CD14-positive monocyte (primary cell): ENCODE measurements around the gene TRIM61. TPM values are rescaled to one million over a fixed set of nuclear protein-coding genes. Genes with fewer than 3 reads are reported as not detected.

ENCODE experiments used
- DNase-seq, 3 donors: peaks; one replicate each; pipeline ENCODE4 v3.0.0-alpha.2; 2011 to 2022
- H2AFZ ChIP-seq: 2 replicates; pipeline ENCODE4 v1.6.0; 2012; ENCODE audit warnings: mild to moderate bottlenecking, low read depth, low read length, inconsistent platforms; ENCODE audit not compliant: insufficient read depth, poor library complexity, severe bottlenecking
- H3K27ac ChIP-seq, 2 donors: 1 replicate in 1 of 2; 2 replicates in 1 of 2; pipeline ENCODE4 v1.5.1; 2012 to 2013; ENCODE audit warnings: low read length in 2 of 2, control low read depth in 1 of 2, inconsistent platforms in 1 of 2, low read depth in 1 of 2, mild to moderate bottlenecking in 1 of 2
- H3K27me3 ChIP-seq, 2 donors: one replicate each; pipeline versions ENCODE4 v1.6.0 to v1.6.1; 2011 to 2013; ENCODE audit warnings: low read length in 2 of 2; ENCODE audit not compliant: control insufficient read depth in 2 of 2, insufficient read depth in 2 of 2
- H3K36me3 ChIP-seq, 2 donors: replicated peaks in 1 of 2; 1 replicate in 1 of 2; 2 replicates in 1 of 2; pipeline versions ENCODE4 v1.5.1 to v1.6.1; 2012 to 2013; ENCODE audit warnings: low read length in 2 of 2, control low read depth in 1 of 2, inconsistent platforms in 1 of 2, mild to moderate bottlenecking in 1 of 2; ENCODE audit not compliant: insufficient read depth in 2 of 2, control insufficient read depth in 1 of 2
- H3K4me1 ChIP-seq, 2 donors: 1 replicate in 1 of 2; 2 replicates in 1 of 2; pipeline versions ENCODE4 v1.5.1 to v1.6.1; 2012 to 2013; ENCODE audit warnings: low read length in 2 of 2, control low read depth in 1 of 2, inconsistent platforms in 1 of 2, mild to moderate bottlenecking in 1 of 2, moderate library complexity in 1 of 2; ENCODE audit not compliant: insufficient read depth in 2 of 2, control insufficient read depth in 1 of 2
- H3K4me2 ChIP-seq: replicated peaks from 2 replicates; pipeline ENCODE3; 2012; ENCODE audit warnings: low read length, moderate library complexity, mild to moderate bottlenecking; ENCODE audit not compliant: poor library complexity, severe bottlenecking; ENCODE audit errors: extremely low read depth
- H3K4me3 ChIP-seq, 3 experiments: fragments of 200-600 bp in 1 of 3; sonication (generic) in 1 of 3; replicated peaks in 1 of 3; 1 replicate in 2 of 3; 2 replicates in 1 of 3; pipeline ENCODE4 v1.5.1; 2011 to 2013; ENCODE audit warnings: low read length in 3 of 3, mild to moderate bottlenecking in 3 of 3, control low read depth in 2 of 3, low read depth in 2 of 3, inconsistent platforms in 1 of 3, moderate library complexity in 1 of 3
- H3K79me2 ChIP-seq: 2 replicates; pipeline ENCODE4 v1.6.0; 2012; ENCODE audit warnings: mild to moderate bottlenecking, control low read depth, inconsistent platforms, low read length, moderate library complexity; ENCODE audit not compliant: insufficient read depth
- H3K9ac ChIP-seq: 2 replicates; pipeline ENCODE4 v1.6.0; 2017; ENCODE audit warnings: low read length, mild to moderate bottlenecking; ENCODE audit not compliant: insufficient read depth, poor library complexity, severe bottlenecking
- H3K9me3 ChIP-seq, 2 donors: replicated peaks in 1 of 2; 1 replicate in 1 of 2; 2 replicates in 1 of 2; pipeline versions ENCODE4 v1.5.1 to v1.6.1; 2012 to 2013; ENCODE audit warnings: low read length in 2 of 2, control low read depth in 1 of 2; ENCODE audit not compliant: control insufficient read depth in 1 of 2, insufficient read depth in 1 of 2
- H4K20me1 ChIP-seq: 2 replicates; pipeline ENCODE4 v1.6.0; 2012; ENCODE audit warnings: mild to moderate bottlenecking, low read length, control low read depth, moderate library complexity; ENCODE audit not compliant: insufficient read depth
- H3K27ac Mint-ChIP-seq, 7 donors: one replicate each; pipeline ENCODE4 v1.8.0; 2020; ENCODE audit warnings: mild to moderate bottlenecking in 7 of 7, mixed read lengths in 7 of 7, moderate library complexity in 6 of 7, inconsistent platforms in 2 of 7
- H3K27me3 Mint-ChIP-seq, 3 donors: one replicate each; pipeline ENCODE4 v1.8.0; 2021 to 2022; ENCODE audit warnings: low read depth in 3 of 3, mild to moderate bottlenecking in 3 of 3, mixed read lengths in 3 of 3, moderate library complexity in 3 of 3, inconsistent platforms in 1 of 3
- H3K36me3 Mint-ChIP-seq, 2 donors: one replicate each; pipeline ENCODE4 v1.8.0; 2020; ENCODE audit warnings: mixed read lengths in 2 of 2, inconsistent platforms in 1 of 2, mild to moderate bottlenecking in 1 of 2
- H3K4me1 Mint-ChIP-seq: one replicate; pipeline ENCODE4 v1.8.0; 2020; ENCODE audit warnings: mild to moderate bottlenecking, mixed read lengths
- H3K4me3 Mint-ChIP-seq, 2 donors: one replicate each; pipeline ENCODE4 v1.8.0; 2020; ENCODE audit warnings: mild to moderate bottlenecking in 2 of 2, mixed read lengths in 2 of 2, moderate library complexity in 1 of 2
- H3K9me3 Mint-ChIP-seq, 7 donors: one replicate each; pipeline ENCODE4 v1.8.0; 2020 to 2022; ENCODE audit warnings: mixed read lengths in 7 of 7, mild to moderate bottlenecking in 6 of 7, moderate library complexity in 6 of 7, inconsistent platforms in 2 of 7
- CTCF ChIP-seq: fragments of 200-600 bp; IDR thresholded peaks from one replicate; pipeline ENCODE4 v1.8.0; 2022; ENCODE audit warnings: antibody characterized with exemption, mild to moderate bottlenecking
- WGBS: methylation state at CpG from one replicate; pipeline ENCODE4 v1.1.5; 2013; ENCODE audit warnings: missing lambda C conversion rate; ENCODE audit not compliant: insufficient coverage; 5-methylcytosine and 5-hydroxymethylcytosine counted together
- intact Hi-C, 2 donors: fragments of 100-400 bp; cut with micrococcal nuclease; formaldehyde crosslinking; loops; one replicate each; pipeline versions ENCODE4 v1.15.0 to v1.15.1; 2023
- polyA plus RNA-seq, 3 donors: library from polyadenylated mRNA; depleted of rRNA in 1 of 3; unstranded in 2 of 3; stranded (reverse) in 1 of 3; fragments of 300-500 nt in 2 of 3; fragments of >200 nt in 1 of 3; fragmentation: Illumina TruSeq in 2 of 3; gene quantifications; 1 replicate in 2 of 3; 2 replicates in 1 of 3; pipeline ENCODE4 v1.2.3, GENCODE V29; 2012 to 2021

The TRIM61 gene
- polyA plus RNA-seq, 3 donors: 0.04 TPM; not detected in 2

- TF ChIP-seq CTCF: no peak
- Histone ChIP-seq H3K4me3 (no peak overlapping the region), H3K4me1 (no peaks in the 10 kb centered on the region), H3K27me3 (no peaks in the 10 kb centered on the region), H4K20me1 (no peaks in the 10 kb centered on the region), H3K27ac (no peak overlapping the region), H3K36me3 (no peaks in the 10 kb centered on the region), H3K79me2 (no peaks in the 10 kb centered on the region), H2AFZ (no peak overlapping the region), H3K9ac (no peak overlapping the region), H3K4me2 (no peak overlapping the region), H3K9me3 (no peaks in the 10 kb centered on the region)
- intact Hi-C loops: no loop called here
- WGBS: 75% methylated on average over 2 of the region's 2 CpGs
- H3K27me3 Mint-ChIP-seq: peaks cover 0 to 5% (median 4%) of the 10 kb centered on the region in 3 donors
- no peak for DNase-seq
- no peak overlapping the region for H3K27ac Mint-ChIP-seq
- H3K4me1 Mint-ChIP-seq: no peaks in the 10 kb centered on the region
- no peak overlapping the region for H3K4me3 Mint-ChIP-seq
- peaks cover 0 to 3% (median 0%) of the 10 kb centered on the region in 7 donors for H3K9me3 Mint-ChIP-seq
- no peaks in the 10 kb centered on the region for H3K36me3 Mint-ChIP-seq
These were observed 33.0 kb upstream of the TRIM61 start for GRCh38 chr4:165010487-165010886.

DNA sequence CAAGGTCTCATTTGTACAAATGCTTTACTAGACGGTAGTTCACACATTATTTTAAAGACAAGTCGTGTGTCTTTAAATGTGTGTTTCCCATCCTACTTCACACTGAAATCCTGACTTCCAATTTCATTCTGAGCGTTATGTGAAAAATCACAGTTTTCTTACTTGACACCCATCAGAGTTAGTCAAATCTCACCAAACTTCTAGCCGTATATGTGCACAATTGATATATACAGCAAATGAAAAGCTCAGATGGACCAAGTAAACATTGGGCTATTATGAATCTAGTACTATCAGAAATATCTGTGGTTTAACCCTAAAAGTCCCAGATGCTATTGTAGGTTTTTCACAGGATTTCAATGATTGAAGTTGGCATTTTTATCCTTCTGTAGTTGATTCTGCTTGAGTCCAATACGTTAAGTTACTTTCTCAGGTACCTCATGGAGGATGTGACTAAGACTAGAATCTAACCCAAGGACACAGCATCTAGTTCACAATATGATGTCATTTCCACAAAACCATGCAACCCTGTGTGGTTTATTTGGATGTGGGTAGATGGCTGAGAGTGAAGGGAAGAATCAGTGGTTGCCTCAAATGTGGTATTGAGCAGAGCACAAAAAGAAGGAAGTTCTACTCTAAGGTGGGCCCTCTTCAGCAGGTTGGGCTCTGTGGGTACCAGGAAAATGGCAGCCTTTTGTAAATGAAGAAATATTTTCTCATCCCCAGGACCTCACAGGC, 32.2 kb upstream of the TRIM61 start:
- intact Hi-C loops: no loop called here
- H2AFZ ChIP-seq: no peak overlapping the region
- WGBS: 100% methylated on average over 2 of the region's 5 CpGs
- H3K27me3 ChIP-seq: no peaks in the 10 kb centered on the region
- no peak overlapping the region for H3K4me3 ChIP-seq
- Mint-ChIP-seq H3K9me3 (peaks cover 0 to 3% (median 0%) of the 10 kb centered on the region in 7 donors), H3K4me1 (no peaks in the 10 kb centered on the region), H3K27me3 (peaks cover 0 to 5% (median 4%) of the 10 kb centered on the region in 3 donors), H3K36me3 (no peaks in the 10 kb centered on the region), H3K27ac (no peak overlapping the region), H3K4me3 (no peak overlapping the region)
- no peak overlapping the region for H3K9ac ChIP-seq
- H4K20me1 ChIP-seq: no peaks in the 10 kb centered on the region
- H3K27ac ChIP-seq: no peak overlapping the region
- no peaks in the 10 kb centered on the region for H3K79me2 ChIP-seq
- no peak for DNase-seq
- no peaks in the 10 kb centered on the region for H3K36me3 ChIP-seq
- no peak overlapping the region for H3K4me2 ChIP-seq
- TF ChIP-seq CTCF: no peak
- no peaks in the 10 kb centered on the region for H3K4me1 ChIP-seq
- no peaks in the 10 kb centered on the region for H3K9me3 ChIP-seq
